GM19043 (cell line): ENCODE data around the gene MRTFB.

Source experiments
- ATAC-seq: cut with Tn5 transposase; IDR thresholded peaks from one replicate; pipeline ENCODE4 v1.9.1; 2021; ENCODE audit warnings: low read depth; ENCODE audit not compliant: unreplicated experiment

MRTFB gene

DNA sequence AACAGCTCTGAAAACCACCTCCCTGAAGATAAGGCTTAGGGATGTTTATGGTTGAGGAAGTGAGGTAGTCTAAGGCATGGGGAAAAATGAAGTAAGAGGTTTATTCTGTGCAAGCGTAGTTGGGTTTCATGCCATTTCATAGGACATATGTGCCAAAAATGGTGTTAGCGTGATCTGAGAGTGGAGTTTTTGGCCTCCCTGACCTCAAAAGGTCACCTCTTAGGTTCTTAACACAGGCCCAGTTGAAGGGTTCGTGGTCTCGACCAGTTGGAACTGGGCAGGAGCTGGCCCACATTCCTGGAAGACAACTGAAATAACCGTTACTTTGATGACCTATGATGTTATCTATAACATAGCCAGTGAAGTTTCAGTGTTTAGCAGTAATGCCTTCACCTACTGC lies 57.0 kb downstream of the MRTFB start:
- no peak for ATAC-seq

DNA sequence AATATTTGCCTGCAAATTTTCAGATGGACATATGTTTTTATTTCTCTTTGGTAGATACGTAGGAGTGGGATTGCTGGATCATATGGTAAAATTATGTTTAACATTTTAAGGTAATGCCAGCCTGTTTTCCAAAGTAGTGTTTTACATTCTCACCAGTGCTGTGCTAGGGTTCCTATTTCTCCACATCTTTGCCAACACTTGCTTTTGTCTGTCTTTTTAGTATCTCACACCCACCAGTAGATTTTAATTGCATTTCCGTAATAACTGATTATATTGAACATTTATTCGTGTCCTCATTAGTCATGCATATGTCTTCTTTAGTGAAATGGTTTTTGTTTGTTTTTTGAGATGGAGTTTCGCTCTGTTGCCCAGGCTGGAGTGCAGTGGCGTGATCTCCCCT lies 58.4 kb downstream of the MRTFB start:
- no peak for ATAC-seq

DNA sequence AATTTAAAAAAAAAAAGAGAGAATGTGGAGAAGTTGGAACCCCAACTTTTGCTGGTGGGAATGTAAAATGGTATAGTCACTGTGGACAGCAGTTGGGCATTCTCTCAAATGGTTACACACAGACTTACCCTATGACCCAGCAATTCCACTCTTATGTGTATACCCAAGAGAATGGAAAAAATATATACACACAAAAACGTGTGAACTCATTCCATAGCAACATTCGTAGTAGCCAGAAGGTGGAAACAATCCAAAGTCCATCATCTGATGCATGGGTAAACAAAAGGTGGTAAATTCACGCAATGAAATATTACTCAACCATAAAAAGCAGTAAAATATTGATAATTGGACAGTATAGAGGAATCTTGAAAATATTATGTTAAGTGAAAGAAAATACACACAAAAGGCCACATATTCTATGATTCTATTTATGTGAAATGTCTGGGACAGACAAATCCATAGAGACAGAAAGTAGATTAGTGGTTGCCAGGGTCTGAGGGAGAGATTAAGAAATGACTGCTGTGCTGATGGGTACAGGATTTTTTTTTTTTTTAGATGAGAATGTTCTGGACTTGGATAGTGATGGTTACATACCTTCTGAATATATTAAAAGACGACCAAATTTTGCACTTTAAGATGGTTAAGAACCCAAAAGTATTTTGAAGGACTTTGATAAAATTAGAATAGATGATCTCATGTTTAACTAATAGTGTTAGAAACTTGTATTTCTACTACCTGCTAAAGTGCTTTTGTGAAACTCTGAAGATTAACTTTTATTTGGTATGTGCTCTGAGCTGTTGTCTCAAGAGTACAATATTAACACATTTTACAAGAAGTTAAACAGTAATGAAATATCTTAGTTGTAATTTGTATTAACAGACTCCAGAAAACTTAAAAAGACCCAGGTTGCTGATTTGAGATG lies 60.9 kb downstream of the MRTFB start:
- no peak for ATAC-seq

DNA sequence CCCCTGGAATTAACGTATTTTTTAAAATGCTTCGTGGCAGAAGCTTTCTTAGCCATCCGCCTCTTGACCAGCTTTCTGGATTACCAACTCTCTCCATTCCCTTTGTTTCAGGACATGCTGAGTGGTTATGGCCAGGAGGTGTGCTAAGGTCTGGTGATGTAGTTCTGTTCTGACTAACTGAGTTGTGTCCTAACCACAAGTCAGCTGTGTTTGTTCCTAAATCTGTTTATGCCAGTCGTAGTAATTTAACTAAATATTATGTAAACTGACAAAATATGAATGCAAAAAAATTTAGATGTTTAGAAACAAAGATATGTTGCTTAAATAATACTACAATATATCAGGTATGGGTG lies 61.6 kb downstream of the MRTFB start:
- no peak for ATAC-seq

DNA sequence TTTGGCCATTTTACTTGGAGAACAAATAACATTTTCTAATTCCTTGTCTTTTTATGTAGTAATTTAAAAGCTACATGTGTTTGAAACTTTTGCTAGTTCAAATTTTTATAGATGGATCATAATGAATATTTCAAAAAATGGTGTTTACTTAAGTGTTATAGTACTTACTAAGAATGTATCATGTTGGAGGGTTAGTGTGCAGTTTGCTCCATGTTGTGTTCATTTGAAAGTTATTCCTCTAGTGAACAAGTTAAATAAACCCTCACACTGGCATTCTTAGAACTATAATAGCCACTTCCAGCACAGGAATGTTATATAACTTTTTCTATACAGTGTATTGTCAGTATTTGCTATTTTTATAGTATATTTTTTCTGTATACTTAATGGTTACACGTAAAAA lies 62.8 kb downstream of the MRTFB start:
- ATAC-seq: no peak

DNA sequence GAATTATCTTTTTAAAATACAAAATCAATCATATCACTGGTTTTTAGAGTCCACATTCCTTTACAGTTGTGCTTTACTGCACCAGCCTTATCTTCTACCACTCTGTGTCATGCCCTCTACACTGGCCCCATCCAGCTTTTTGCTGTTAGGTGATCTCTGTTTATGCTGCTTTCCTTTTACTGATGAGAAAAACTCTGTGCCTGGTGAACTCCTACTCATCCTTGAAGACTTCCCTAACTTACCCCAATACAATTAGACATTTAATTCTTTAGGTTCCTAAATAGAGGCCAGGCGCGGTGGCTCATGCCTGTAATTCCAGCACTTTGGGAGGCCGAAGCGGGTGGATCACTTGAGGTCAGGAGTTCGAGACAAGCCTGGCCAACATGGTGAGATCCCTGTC lies 64.6 kb downstream of the MRTFB start:
- no peak for ATAC-seq

DNA sequence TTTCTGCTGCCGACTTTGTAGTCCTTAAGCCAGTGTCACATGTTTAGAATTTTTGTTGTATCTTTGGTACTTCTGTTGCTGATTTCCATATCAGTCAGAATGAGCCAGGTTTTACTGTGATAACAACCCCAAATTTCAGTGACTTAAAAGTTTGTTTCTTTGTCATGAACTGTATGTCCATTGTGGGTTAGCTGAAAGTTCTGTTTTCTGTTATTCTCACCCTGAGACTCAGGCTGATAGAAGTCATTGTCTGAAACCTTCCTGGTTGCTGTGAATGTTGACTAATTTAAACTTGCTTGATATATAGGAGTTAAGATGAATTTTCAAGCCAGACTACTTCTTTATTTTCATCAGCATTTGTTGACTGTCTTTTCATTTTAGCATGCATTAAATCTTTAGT lies 68.8 kb downstream of the MRTFB start:
- ATAC-seq: no peak

DNA sequence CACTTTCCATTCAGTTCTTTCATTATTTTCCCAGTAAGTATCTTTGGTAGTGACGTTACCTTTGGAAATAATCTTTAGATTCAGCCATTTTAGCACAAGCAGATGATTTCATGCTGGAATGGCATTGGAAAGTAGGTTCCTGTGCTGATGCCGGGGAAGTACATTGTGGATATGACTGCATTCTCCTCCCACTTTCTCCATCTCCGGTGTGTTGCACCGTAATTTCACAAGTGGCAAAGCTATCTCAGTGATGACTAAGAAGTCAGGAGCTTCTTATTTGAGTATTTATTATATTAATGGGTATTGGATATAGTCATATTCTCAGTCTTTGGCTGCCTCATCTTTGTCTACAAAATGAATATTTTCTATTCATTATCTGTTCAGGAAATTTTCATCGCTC lies 69.8 kb downstream of the MRTFB start:
- ATAC-seq: no peak

DNA sequence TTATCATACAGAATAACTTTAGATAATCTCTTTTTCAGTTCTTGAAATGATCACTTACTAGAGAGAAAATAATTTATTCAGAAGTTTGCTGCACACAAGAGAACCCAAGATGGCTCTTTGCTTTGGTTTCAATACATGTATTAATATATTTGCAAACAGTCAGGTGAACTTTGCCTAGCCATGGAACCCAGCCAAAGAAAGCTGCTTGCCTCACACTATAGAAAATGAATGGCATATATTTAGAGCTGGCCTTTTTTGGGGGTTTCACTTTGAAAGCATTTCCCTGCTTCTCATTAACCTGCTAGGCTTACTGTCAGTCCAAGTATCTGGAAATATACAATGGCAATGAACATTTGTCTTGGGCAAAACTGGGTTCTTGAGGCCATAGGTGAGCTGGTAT lies 75.3 kb downstream of the MRTFB start:
- ATAC-seq: no peak

DNA sequence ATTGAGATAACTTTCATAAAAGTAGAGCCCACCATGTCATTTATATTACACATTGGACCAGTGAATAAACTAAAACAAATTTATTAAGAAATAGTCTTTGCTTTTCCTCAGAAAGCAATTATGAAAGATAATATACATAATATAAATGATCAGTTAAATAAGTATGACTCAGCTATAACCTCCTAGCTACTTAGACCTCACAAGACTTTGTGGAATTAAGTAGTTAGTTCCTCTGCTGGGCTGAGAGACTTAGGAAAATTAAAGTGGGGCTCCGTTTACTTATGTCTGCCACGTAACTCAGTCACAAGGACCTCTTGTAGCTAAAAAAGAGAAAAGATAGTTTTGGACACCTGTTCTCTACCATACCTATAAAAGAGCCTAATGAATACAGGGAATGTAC lies 76.9 kb downstream of the MRTFB start:
- no peak for ATAC-seq

DNA sequence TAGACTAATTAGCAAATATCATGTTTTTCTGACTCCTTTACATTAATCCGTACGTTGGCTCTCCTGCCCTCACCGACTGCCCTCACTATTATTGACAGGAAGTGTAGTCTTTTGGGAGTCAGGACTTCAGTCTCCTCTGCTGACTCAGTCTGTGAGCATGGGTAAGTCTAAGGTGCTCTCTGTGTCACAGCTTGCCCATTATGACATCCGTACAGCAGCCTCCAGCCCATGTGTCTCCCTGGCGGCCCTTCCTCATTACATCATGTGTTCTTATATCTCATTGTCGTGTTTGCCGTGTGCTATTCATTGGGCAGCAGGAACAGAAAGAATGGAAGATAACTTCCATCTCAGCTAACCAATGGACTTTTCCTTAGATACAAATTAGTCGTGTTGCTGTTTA lies 77.5 kb downstream of the MRTFB start:
- no peak for ATAC-seq

DNA sequence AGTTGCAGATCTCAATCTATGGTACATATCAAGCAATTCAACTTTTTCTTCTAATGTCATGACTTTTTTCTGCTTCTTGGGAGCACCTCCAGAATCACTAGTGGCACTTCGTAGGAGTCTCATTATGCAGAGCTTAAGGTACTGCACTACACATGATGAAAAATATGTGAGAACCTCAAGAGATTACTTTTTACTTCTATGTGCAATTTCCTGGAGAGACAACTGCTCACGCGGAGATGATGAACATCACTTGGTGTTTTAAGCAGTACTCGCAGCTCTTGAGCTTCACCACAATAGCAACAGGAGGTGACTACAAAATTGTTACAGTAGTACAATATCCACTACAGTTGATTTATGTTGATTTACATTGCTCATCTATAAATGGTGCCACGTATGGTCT lies 79.7 kb downstream of the MRTFB start:
- ATAC-seq: no peak

DNA sequence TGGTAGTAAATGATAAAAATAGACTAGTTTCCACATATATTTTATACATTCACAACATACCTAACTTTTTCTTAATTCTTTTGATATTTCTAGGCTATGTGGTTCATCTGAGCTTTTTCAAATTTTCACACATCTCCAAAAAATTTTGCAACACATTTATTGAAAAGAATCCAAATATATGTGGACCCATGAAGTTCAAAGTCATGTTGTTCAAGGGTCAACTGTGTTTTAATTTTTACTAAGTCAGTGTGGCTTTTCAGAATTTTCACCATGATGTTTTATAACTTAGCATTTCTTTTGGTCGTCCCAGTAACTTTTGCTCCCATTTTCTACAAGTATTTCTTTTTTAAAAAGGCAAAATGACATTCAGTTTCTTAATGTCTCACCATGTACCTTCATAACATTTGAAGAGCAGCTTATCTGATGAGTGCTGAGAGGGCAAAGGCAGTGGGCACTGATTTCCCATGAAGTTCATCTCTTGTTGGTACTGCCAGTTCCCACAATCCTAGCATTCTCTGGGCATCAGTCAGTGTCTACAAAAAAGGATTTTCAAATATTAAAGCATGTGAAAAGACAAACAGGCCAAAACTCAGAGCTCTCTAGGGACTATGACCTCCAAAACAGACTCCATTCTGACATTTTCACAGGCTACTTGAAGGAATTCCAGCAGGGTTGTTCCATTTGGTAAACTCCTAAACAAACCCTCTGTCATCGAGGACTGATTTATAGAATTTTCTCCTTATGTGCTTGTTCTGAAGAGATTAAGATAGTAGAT lies 80.3 kb downstream of the MRTFB start:
- ATAC-seq: no peak

DNA sequence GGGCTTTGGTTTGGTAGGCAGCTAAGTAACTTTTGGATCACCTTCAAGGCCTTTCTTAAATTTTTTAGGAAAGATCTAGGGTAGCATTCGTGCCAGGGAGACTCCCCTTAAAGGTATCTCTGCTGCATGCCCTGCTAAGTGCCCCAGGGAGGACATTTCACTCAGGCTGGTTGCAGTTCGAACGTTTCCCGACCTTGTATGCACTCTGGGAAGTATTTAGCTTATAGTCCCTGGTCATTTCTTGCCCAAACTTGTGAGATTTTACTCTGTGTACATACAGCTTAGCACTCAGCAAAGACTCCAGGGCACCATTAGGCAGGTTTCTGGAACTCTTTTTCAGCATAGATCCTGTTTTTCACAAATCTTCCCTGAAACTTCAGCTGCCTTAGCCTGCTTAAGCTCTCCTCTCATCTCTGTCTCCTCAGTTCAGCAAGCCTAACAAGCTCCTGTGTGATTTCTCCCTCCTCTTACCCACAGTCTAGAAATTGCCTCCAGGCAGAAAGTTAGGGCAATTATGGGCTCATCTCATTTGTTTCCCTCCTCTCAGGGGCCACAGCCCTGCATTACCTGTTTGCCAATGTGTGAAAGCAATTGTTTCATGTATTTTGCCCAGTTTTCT lies 84.6 kb downstream of the MRTFB start:
- ATAC-seq: no peak

DNA sequence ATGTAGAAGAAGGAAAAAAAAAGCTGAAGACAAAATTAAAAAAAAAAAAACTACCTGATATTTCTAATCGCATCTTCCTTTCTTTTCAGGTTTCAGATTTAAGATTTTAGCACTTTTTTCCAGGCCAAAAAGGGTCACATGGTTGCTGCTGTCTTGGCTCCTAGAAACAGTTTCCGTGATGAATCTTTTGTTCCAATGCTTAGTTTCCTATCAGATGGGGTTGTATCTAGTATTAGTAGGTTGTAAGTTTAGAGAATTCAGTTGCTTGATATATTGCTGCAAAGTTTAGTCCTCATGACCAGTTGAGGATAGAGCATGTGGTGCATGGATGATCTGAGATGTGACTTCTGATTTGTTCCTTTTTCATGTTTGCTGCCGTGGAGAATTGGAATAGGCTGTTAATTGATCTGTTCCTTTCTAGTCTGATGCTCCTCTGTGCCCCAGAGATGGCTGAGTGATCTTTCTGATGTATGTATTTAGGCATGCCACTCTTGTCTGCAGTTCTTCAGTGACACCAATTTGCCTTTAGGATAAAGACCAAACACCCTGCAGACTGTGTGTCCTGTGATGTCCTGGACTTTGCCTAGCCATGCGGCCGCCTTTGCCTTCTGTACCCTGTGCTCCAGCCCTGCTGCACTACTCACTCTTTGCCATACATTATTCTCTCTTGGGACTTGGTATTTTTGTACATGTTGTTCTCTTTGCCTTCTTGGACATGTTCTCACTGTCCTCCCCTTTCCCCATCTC lies 94.0 kb downstream of the MRTFB start:
- no peak for ATAC-seq

DNA sequence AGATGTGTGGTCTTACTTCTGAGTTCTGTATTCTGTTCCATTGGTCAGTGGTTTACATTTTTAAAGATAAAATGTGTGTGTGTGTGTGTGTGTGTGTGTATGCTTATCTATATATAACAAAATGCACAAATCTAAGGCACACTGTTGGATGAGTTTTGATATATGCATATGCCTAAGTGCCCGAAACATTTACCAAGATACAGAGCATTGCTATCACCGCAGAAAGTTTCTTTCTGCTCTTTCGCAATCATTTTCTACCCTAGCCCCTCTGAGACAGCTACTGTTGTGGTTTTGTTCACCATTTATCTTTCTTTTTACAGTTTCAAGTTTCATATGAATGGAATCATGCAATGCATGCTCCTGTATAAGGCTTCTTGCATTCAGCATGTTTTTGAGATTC lies 97.0 kb downstream of the MRTFB start:
- no peak for ATAC-seq

DNA sequence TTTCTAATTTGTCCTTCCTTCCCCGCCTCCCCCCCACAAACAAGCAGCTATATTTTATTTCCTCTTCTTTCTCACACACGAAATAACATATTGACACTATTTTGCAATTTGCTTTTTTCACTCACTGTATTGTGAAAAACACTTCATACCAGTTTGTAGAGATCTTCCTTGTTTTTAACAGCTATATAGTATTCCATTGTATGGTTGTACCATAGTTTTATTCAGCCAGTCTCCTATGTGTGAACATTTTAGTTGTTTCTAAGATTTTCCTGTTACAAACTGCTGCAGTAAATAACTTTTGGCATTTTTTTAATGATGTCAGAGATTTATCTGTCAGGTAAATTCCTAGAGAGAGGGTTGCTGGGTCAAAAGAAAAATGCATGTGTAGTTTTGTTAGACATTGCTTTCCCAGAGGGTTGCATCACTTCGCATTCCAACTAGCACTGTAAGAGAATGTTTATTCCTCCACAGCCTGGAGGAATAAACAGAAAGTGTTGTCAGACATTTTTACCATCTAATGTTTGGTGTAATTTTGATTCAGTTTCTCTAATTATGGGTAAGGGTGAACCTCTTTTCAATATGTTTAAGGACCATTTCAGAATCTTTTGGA lies 101.2 kb downstream of the MRTFB start:
- no peak for ATAC-seq

DNA sequence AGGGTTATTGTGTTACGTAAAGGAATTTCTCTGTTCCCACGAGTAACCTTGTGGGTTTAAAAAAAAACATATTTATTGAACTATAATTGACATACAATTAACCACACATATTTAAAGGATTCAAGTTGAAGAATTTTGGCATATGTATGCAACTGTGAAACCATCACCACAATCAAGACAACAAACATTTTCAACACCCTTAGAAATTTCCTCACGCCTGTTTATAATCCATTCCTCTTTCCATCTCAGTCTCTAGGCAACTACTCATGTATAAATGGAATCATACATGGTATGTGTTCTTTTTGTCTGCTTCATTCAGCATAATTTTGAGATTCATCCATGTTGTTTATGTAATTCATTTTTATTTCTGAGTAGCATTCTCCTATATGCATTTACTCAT lies 104.0 kb downstream of the MRTFB start:
- ATAC-seq: no peak

DNA sequence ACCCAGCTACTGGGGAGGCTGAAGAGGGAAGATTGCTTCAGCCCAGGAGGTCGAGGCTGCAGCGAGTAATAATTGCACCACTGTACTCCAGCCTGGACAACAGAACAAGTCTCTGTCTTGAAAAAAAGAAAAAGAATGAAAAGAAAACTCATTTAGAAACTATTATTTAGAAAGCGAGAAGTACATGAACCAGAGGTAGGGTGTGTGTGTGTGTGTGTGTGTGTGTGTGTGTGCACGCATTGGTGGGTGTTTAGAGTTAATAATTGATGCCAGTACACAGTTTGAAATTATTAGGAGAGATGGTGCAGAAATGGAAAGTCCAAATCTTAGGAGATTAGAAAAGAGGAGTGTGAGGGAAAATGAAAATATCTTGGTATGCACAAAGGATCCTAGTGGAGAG lies 106.6 kb downstream of the MRTFB start:
- ATAC-seq: no peak

DNA sequence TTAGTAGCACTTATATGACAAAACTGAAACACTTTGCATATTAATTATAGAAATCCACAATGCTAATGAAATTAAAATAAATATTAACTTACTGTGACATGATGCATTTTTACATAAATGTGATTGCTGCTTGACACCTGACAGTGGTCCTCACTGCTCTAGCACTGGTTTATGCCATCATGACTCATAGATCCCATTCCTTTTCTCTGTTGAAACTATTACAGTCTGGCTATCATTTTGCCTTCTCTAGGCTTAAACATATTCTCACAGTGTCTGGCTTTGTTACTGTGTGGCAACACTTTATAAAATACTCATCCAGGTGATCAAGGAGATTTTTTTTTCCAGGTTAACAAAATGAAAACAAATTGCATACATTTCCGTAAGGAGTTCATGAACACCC lies 108.0 kb downstream of the MRTFB start:
- ATAC-seq: no peak
